HG03575 (cell line): ENCODE measurements around the gene TMEM108.
A peak's percentile ranks its signal among the peaks of the same experiment; 100 is the strongest.

Experiments used
- ATAC-seq: cut with Tn5 transposase; IDR thresholded peaks from one replicate; pipeline ENCODE4 v1.9.1; 2021; ENCODE audit not compliant: unreplicated experiment, insufficient number of reproducible peaks, low FRiP score; ENCODE audit errors: extremely low read depth

TMEM108 gene

DNA sequence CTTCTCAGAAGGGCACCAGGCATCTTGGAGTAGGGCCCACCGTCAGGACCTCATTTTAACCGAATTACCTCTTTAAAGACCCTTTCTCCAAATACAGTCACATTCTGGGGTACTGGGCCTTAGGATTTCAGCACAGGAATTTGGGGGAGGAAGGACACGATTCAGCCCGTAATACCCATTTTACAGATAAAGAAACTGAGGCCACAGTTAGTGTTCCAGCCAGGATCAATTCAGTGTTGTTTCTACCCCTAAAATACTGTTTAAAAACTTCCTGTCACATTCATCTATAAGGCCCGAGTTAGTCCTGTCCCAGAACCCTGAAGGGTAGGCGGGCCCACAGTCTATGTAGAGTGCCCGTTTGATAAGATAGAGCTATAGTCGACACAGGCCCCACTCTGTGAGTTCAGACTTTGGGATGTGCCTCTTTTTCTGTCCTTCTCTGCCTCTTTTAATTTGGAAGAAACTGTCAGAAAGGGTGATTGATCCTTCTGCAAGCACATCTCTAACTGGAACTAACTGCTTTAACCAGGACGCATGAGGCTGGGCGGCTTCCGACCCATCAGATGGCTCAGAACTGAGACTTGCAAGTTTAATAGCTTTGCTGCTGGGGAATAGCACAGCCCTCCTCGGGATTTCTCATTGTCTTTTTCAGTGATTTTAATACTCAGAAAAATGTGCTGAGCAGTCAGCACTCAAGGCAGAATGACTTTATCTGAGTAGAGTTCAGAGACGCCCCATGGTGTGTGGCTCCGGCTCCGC is 381.1 kb downstream of the TMEM108 start:
- ATAC-seq, result no peak

DNA sequence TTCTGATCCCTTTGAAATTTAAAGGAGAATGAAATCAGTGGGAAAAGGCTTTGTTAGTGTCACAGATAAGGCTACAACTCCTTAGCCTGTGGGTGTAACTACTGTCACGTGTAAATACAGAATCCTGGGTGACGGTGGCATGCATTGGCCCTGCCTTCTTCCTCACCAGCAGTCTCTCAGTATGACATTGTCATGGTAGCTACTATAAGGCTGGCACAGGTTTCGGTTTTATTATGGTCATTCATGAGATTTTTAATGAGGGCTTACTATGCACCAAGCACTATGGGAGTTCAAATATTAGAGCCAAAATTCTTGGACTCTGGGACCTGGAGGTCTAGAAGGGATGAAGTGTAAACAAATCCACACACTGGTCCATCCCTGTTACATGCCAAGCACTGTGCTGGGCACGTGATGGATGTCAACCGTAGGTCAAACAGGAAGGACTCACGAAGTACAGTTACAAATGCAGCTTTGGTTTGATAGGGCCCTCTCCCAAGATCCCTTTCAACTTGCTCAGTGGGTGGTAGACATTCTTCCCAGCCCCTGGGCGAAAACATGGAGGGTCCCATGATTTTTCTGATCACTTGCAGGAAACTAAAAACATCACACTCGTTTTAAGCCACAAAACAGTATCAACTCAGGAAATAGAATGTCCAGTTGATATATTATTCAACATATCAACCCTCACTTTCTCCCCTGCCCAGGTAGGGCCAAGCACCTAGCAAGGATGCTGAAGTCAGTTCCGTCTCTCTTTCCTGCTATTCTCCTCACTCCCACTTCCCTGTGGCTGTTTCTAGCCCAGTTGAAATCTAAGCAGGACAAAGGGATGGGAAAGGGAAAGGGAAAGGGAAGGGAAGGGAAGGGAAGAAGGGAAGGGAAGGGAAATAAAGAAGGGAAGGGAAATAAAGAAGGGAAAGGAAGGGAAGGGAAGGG is 387.0 kb downstream of the TMEM108 start:
- ATAC-seq, result no peak

DNA sequence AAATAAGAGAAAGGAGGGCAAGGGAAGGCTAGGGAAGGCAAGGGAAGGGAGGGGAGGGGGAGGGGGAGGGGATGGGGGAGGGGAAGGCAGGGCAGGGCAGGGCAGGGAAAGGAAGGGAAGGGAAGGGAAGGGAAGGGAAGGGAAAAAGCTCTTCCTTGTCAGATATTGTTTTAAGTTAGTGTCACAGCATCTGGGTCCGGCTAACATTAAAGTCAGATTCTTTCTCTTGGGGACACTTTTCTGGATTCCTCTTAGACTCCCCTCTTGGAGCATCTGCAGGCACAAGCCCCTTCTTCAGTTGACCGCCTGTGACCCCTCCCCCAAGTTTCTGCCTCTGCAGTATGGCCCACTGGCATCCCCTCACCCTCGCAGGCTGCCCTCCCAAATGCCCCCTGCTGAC is 387.7 kb downstream of the TMEM108 start:
- no peak for ATAC-seq

DNA sequence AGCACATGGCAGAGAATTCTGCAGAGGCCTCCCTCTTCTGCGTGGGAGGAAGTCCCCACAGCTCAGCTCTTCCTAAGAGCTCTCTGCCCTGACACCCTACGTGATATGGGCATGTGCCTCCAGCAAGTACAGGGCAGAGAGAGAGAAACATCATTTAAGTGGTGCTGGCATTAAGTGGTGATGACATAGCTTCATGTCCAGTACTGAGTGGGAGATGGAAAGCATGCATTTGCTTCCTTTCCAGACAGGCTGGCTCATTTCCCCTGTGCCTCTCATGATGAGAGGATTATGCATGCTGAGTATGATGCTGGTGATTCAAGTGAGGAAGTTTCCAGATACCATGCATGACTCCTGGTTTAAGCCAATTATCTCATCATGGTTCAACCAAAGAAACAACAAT is 388.5 kb downstream of the TMEM108 start:
- no peak for ATAC-seq

DNA sequence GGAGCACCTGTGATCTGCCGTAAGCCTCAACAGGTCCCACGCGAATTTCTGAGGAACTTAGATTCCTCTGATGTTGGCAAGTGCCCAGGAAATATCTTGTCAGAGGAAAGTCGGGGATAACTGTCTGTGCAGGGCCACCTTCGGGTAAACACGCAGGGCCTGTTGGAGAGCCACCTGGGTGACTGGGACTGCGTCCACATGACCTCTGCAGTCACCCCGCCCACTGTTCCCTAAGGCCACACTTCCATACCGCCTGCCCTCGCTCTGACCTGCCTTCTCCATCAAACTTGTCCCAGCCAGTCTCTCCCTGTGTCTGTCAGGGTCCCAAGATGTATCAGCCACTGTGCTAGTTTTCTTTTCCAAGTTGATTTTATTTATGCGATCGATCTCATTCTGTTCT is 390.4 kb downstream of the TMEM108 start:
- ATAC-seq, result no peak

DNA sequence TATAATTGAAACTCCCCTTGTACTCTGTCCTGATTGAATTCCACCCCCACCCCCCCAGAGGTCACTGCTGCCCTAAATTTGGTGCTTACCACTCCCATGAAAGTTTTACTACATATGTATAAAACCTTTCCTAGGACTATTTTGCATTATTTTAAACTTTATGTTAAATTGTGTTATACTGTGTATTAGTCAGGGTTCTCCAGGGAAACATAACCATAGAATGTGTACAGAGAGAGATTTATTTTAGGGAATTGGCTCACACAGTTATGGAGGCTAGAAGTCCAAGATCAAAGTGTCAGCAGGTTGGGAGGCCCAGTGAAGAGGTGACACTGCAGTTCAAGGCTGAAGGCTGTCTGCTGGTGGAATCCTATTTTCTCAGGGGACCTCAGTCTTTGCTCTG is 390.9 kb downstream of the TMEM108 start:
- ATAC-seq, result no peak

DNA sequence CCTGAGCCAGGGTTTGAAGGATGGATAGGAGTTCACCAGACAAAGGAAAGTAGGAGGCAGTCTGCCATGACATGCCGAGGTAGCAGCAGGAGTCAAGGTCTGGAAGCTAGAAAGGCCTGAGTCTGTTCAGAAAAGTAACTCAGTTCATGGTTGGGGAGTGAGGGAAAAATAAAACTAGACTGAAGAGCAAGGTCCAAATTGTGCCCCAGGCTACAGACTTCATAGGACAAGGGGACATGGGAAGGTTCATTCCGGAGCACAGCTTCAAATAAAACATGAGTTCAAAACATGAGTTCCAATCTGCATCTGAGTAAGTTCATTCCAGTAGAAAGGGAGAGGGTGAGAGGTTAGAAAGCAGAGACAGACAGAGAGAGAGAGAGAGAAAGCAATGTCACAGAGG is 401.4 kb downstream of the TMEM108 start:
- no peak for ATAC-seq

DNA sequence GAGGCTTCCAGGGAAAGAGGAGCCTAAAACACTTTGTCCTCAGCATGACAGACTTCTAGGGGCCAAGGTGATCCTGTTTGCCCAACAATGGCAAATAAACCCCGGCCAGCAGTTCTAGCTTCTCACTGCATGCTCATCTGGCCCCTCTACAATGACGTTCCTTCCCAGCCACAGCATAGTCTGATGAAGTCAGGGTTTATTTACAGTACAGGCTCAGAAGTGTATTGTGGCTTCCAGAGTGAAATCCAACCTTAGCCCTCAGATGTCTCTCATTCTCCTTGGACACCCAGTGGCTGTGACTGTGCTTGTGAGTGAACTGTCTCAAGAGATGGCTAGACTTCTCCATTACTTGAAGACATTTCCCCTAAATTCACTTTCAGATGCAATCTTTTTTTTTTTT is 402.5 kb downstream of the TMEM108 start:
- ATAC-seq, result no peak

DNA sequence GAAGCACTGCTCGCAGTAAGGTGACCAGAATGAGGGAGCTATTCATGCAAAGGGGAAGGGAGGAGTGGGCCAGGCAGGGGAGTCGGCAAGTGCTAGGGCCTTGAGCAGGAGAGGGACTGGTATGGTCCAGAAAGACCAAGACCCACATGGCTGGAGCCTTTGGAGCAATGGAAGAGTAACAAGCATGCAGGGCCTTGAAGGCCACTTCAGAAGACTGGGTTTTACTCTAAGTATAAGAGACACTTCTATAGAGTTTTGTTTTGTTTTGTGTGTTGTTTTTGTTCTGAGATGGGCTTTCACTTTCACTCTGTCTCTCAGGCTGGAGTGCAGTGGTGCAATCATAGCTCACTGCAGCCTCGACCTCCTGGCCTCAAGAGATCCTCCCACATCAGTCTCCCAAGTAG is 403.7 kb downstream of the TMEM108 start:
- peak; percentile 35 for ATAC-seq

DNA sequence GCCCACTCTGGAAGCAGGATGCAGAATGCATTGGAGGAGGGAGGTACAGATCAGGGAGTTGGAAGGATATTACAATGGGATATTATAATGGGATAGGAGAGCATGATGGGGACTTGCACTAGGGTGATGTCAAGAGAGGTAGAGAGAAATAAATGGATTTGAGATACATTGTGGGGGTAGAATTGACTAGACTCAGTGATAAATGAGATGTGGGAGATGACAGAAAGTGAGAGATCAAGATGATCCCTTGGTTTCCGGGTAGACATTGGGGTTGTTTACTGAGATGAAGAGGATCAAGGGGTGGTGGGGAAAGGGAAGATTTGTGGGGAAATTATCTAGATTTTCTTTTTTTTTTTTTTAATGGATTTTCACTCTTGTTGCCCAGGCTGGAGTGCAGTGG is 404.3 kb downstream of the TMEM108 start:
- ATAC-seq, result no peak

DNA sequence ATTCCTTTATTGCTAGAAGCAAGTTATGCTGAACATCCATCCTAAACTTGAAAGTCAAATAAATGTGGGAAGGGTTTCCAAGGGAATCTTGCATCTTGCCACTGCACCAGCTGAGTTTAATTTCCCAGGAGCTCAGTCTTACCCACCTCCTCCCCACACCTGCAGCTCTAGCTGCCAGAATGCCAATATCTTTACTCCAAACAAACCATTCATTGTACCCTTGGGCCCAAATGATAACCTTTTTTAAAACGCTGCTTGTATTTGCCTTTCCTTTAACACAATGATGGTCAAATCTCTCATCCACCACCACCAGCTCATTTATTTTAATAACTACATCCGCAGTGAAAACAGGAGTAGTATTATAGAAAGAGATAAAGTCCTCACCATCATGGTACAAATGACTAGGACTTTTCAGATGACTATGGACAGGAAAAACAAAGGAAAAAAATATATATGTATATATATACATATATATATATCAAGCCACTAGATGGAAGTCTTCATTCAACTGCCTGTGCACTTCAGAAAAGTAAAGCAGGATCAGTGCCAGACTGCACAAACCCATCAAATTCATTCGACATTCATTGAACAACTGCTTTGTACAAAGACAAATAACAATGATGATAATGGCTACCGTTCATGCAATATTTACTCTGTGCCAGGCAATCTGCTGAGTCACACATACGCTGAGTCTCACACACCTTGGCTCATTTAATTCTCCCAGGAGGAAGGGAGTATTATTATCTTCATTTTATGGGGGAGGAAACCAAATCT is 405.6 kb downstream of the TMEM108 start:
- no peak for ATAC-seq

DNA sequence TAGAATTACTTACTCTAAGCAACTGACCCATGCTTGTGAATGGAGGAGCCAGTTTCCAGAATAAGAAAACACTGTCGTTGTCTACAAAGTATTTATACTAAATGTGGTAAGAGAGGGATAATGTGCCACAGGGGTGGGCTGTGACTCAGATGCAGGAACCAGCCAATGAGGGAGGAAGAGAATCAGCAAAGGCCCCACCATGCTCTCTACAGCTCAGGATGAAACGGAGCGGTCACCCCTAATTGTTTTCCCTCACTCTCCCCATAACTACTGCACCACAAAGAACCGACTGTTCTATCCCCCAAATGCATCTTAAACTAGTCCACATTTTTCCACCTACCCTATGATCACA is 406.2 kb downstream of the TMEM108 start:
- ATAC-seq, result no peak

DNA sequence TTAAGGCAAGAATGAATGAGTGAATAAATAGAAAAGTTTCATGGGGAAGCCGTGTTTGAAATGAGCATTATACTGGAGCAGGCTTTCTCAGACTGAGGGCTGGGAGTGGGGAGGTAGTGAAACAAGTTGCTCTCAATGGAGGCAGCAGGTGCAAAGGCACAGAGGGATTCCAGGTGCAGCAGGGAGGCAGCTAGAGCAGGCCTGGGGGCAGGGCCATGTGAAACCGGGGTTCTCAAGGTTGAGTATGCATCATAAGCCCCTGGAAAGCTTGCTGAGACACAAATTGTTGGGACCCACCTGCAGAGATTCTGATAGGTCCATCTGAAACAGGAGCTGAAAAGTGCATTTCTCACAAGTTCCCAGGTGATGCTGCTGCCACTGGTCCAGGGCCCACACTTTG is 406.9 kb downstream of the TMEM108 start:
- no peak for ATAC-seq
